Fibroblast of lung (primary cell): ENCODE measurements around the gene NDUFA13. TPM values are rescaled to one million over a fixed set of nuclear protein-coding genes. Genes with fewer than 3 reads are reported as not detected.

Experiments
- DNase-seq, 2 donors: peaks; one replicate each; pipeline versions ENCODE4 v3.0.0 to v3.0.0-alpha.2; 2010; ENCODE audit warnings: low read depth in 2 of 2
- H2AFZ ChIP-seq: 2 replicates; pipeline ENCODE4 v1.5.1; 2012; ENCODE audit warnings: low read length, control low read depth, inconsistent platforms
- H3K27ac ChIP-seq: 2 replicates; pipeline ENCODE4 v1.5.1; 2011; ENCODE audit warnings: low read length, control low read depth; ENCODE audit not compliant: insufficient read depth
- H3K27me3 ChIP-seq: 2 replicates; pipeline ENCODE4 v1.5.1; 2011; ENCODE audit warnings: mild to moderate bottlenecking, low read length; ENCODE audit not compliant: control insufficient read depth, insufficient read depth
- H3K36me3 ChIP-seq: 2 replicates; pipeline ENCODE4 v1.5.1; 2011; ENCODE audit warnings: low read length; ENCODE audit not compliant: control insufficient read depth, insufficient read depth
- H3K4me1 ChIP-seq: 2 replicates; pipeline ENCODE4 v1.5.1; 2011; ENCODE audit warnings: low read length; ENCODE audit not compliant: control insufficient read depth, insufficient read depth; ENCODE audit errors: extremely low read depth
- H3K4me2 ChIP-seq: 2 replicates; pipeline ENCODE4 v1.5.1; 2011; ENCODE audit warnings: low read length, control low read depth; ENCODE audit not compliant: insufficient read depth; ENCODE audit errors: extremely low read depth
- H3K4me3 ChIP-seq, 4 experiments: fragments of 200-600 bp in 1 of 4; sonication (generic) in 1 of 4; replicated peaks in 1 of 4; 2 replicates each; pipeline ENCODE4 v1.5.1; 2011 to 2016; ENCODE audit warnings: low read length in 4 of 4, low read depth in 3 of 4, mild to moderate bottlenecking in 3 of 4, control low read depth in 2 of 4, inconsistent platforms in 1 of 4, mixed read lengths in 1 of 4; ENCODE audit not compliant: insufficient read depth in 1 of 4; ENCODE audit errors: control extremely low read depth in 1 of 4
- H3K79me2 ChIP-seq: 2 replicates; pipeline ENCODE4 v1.5.1; 2012; ENCODE audit warnings: mild to moderate bottlenecking, low read length, inconsistent platforms; ENCODE audit not compliant: control insufficient read depth, insufficient read depth
- H3K9ac ChIP-seq: 2 replicates; pipeline ENCODE4 v1.5.1; 2011; ENCODE audit warnings: mild to moderate bottlenecking, low read length, control low read depth; ENCODE audit not compliant: insufficient read depth
- H3K9me3 ChIP-seq: 2 replicates; pipeline ENCODE4 v1.5.1; 2012; ENCODE audit warnings: low read depth, low read length; ENCODE audit not compliant: control insufficient read depth, insufficient read depth
- H4K20me1 ChIP-seq: 2 replicates; pipeline ENCODE4 v1.5.1; 2011; ENCODE audit warnings: low read length; ENCODE audit not compliant: control insufficient read depth, insufficient read depth; ENCODE audit errors: extremely low read depth
- EZH2 ChIP-seq: IDR thresholded peaks from 2 replicates; pipeline ENCODE4 v1.5.1; 2012; ENCODE audit warnings: low read length, control low read depth, mild to moderate bottlenecking; ENCODE audit errors: missing control alignments
- polyA plus RNA-seq, 2 donors: library from polyadenylated mRNA; depleted of rRNA in 1 of 2; stranded (reverse) in 1 of 2; unstranded in 1 of 2; fragments of >200 nt; gene quantifications; 2 replicates each; pipeline ENCODE4 v1.2.1, GENCODE V29; 2011 to 2012; ENCODE audit warnings: missing spikeins in 1 of 2
- total RNA-seq: library from RNA; depleted of rRNA; stranded (reverse); fragments of >200 nt; gene quantifications from 2 replicates; pipeline ENCODE4 v1.2.1, GENCODE V29; 2014
- TF ChIP-seq, protein P1 (sequence below), 2 donors: IDR thresholded peaks in 1 of 2; conservative IDR thresholded peaks in 1 of 2; 1 replicate in 1 of 2; 2 replicates in 1 of 2; pipeline ENCODE4 v1.5.1; 2011 to 2012; ENCODE audit warnings: low read length in 2 of 2, control low read depth in 1 of 2, inconsistent platforms in 1 of 2, low read depth in 1 of 2, mild to moderate bottlenecking in 1 of 2

NDUFA13 gene
- total and polyA plus RNA-seq, 2 donors (not counting 1 experiment from before 2014, with no cell fraction given), result 221 to 306 TPM

DNA sequence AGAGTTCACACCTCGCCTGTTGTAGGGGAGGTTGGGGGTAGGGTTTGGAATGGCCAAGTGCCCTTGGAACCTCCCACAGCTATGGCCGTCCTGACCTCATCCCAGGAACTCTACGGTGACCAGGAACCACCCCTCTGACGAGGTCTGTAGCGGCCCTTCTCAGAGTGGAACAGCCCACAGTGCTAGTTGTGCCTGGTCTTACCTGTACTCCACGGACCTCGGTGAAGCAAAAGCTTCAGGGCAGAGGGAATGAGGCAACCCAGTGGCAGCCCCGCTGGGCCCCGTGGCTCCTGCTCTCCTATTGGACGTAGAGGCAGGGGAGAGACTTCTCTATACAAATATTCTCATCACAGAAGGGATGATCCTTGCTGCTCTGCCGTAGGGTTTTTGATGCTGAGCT lies 7.8 kb upstream of the NDUFA13 start:
- no peak overlapping the region for H2AFZ ChIP-seq
- H3K9me3 ChIP-seq, result no peaks in the 10 kb centered on the region
- H4K20me1 ChIP-seq, result no peaks in the 10 kb centered on the region
- peaks cover 17% of the 10 kb centered on the region for H3K36me3 ChIP-seq
- H3K4me2 ChIP-seq, result no peak overlapping the region
- H3K27ac ChIP-seq, result no peak overlapping the region
- H3K27me3 ChIP-seq, result no peaks in the 10 kb centered on the region
- H3K4me1 ChIP-seq, result no peaks in the 10 kb centered on the region
- no peaks in the 10 kb centered on the region for H3K79me2 ChIP-seq
- TF ChIP-seq, protein P1, sequence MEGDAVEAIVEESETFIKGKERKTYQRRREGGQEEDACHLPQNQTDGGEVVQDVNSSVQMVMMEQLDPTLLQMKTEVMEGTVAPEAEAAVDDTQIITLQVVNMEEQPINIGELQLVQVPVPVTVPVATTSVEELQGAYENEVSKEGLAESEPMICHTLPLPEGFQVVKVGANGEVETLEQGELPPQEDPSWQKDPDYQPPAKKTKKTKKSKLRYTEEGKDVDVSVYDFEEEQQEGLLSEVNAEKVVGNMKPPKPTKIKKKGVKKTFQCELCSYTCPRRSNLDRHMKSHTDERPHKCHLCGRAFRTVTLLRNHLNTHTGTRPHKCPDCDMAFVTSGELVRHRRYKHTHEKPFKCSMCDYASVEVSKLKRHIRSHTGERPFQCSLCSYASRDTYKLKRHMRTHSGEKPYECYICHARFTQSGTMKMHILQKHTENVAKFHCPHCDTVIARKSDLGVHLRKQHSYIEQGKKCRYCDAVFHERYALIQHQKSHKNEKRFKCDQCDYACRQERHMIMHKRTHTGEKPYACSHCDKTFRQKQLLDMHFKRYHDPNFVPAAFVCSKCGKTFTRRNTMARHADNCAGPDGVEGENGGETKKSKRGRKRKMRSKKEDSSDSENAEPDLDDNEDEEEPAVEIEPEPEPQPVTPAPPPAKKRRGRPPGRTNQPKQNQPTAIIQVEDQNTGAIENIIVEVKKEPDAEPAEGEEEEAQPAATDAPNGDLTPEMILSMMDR (conservative IDR thresholded peaks at IDR 0.05 in 1 of 2, IDR thresholded peaks at IDR 0.05 in 1 of 2; ENCODE audit: low read depth in 1 of 2, low read length in 2 of 2), result no peak
- no peak for TF ChIP-seq EZH2
- no peak for DNase-seq
- no peak overlapping the region for H3K4me3 ChIP-seq
- H3K9ac ChIP-seq, result no peak overlapping the region

DNA sequence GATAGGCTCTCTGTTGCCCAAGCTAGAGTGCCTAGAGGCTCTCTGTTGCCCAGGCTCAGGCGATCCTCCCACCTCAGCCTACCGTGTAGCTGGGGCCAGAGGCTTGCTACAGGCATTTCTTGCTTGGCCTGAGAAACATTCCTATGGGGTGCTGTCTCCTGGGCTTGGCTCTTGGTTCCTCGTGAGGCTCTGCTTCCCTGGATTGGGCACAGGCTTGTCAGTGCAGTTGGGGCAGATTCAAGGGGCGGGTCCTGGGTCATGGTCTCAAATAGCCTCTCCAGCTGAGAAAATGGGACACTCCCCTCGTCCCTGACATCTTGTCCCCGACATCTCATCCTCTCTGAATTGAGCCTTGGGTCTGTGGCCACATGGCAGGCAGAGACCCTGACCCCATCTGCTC lies 5.6 kb upstream of the NDUFA13 start:
- H3K36me3 ChIP-seq, result peaks cover 7% of the 10 kb centered on the region
- TF ChIP-seq, protein P1 (conservative IDR thresholded peaks at IDR 0.05 in 1 of 2, IDR thresholded peaks at IDR 0.05 in 1 of 2; ENCODE audit: low read depth in 1 of 2, low read length in 2 of 2), result no peak
- no peak for TF ChIP-seq EZH2
- no peaks in the 10 kb centered on the region for H3K4me1 ChIP-seq
- H3K27me3 ChIP-seq, result no peaks in the 10 kb centered on the region
- no peak overlapping the region for H3K4me2 ChIP-seq
- H3K9me3 ChIP-seq, result no peaks in the 10 kb centered on the region
- no peak overlapping the region for H2AFZ ChIP-seq
- H3K9ac ChIP-seq, result no peak overlapping the region
- no peak overlapping the region for H3K27ac ChIP-seq
- no peaks in the 10 kb centered on the region for H3K79me2 ChIP-seq
- H4K20me1 ChIP-seq, result no peaks in the 10 kb centered on the region
- no peak for DNase-seq
- H3K4me3 ChIP-seq, result no peak overlapping the region

DNA sequence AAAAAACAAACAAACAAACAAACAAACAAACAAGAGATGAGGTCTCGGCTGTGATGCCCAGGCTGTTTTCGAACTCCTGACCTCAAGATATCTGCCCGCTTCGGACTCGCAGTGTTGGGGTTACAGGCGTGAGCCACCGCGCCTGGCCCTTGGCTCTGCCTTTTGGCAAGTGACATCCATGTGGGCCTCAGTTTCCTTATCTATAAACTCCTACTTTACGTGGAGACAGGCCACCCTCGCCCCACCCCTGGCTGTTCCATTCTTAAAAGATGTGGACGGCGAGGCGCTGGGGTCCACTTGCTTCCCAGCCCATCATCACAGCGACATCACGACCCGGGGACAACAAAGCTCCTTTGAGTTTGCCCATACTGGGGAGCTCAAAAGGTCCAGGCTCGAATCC lies 2.3 kb upstream of the NDUFA13 start:
- no peaks in the 10 kb centered on the region for H4K20me1 ChIP-seq
- no peak overlapping the region for H2AFZ ChIP-seq
- no peaks in the 10 kb centered on the region for H3K27me3 ChIP-seq
- peaks cover 14% of the 10 kb centered on the region for H3K79me2 ChIP-seq
- H3K4me3 ChIP-seq, result no peak overlapping the region
- H3K4me2 ChIP-seq, result no peak overlapping the region
- H3K27ac ChIP-seq, result no peak overlapping the region
- no peaks in the 10 kb centered on the region for H3K4me1 ChIP-seq
- no peaks in the 10 kb centered on the region for H3K9me3 ChIP-seq
- H3K36me3 ChIP-seq, result no peaks in the 10 kb centered on the region
- no peak for DNase-seq
- no peak overlapping the region for H3K9ac ChIP-seq
- TF ChIP-seq EZH2, result no peak
- TF ChIP-seq, protein P1 (conservative IDR thresholded peaks at IDR 0.05 in 1 of 2, IDR thresholded peaks at IDR 0.05 in 1 of 2; ENCODE audit: low read depth in 1 of 2, low read length in 2 of 2), result no peak
